Activated naive CD8-positive, alpha-beta T cell (primary cell): ENCODE results near the gene NANOG.
"Not testable (repeated sequence)": the region's sequence is repeated elsewhere in the genome, so short reads cannot be mapped to it uniquely, and the experiment has no call there.

Experiments
- H3K27ac Mint-ChIP-seq: one replicate; pipeline ENCODE4 v1.8.0; 2021; ENCODE audit warnings: mixed read lengths
- H3K27me3 Mint-ChIP-seq: one replicate; pipeline ENCODE4 v1.8.0; 2021; ENCODE audit warnings: mixed read lengths
- H3K36me3 Mint-ChIP-seq: one replicate; pipeline ENCODE4 v1.8.0; 2021; ENCODE audit warnings: mixed read lengths
- H3K4me1 Mint-ChIP-seq: one replicate; pipeline ENCODE4 v1.8.0; 2021; ENCODE audit warnings: low read depth, mixed read lengths
- H3K4me3 Mint-ChIP-seq: one replicate; pipeline ENCODE4 v1.8.0; 2021; ENCODE audit warnings: mild to moderate bottlenecking, mixed read lengths
- H3K9me3 Mint-ChIP-seq: one replicate; pipeline ENCODE4 v1.8.0; 2021; ENCODE audit warnings: low read depth, mixed read lengths

The NANOG gene

DNA sequence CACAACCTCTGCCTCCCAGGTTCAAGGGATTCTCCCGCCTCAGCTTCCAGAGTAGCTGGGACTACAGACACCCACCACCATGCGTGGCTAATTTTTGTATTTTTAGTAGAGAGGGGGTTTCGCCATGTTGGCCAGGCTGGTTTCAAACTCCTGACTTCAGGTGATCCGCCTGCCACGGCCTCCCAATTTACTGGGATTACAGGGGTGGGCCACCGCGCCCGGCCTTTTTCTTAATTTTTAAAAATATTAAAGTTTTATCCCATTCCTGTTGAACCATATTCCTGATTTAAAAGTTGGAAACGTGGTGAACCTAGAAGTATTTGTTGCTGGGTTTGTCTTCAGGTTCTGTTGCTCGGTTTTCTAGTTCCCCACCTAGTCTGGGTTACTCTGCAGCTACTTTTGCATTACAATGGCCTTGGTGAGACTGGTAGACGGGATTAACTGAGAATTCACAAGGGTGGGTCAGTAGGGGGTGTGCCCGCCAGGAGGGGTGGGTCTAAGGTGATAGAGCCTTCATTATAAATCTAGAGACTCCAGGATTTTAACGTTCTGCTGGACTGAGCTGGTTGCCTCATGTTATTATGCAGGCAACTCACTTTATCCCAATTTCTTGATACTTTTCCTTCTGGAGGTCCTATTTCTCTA is at the start of gene NANOG:
Gene NANOG (plus strand): TSS at position 519 of the 645 bp plus-strand sequence. CDS start 213 bp downstream, outside the sequence.
- H3K27ac Mint-ChIP-seq, H3K4me3 Mint-ChIP-seq, H3K27me3 Mint-ChIP-seq, H3K9me3 Mint-ChIP-seq, H3K36me3 Mint-ChIP-seq, H3K4me1 Mint-ChIP-seq: not testable (repeated sequence)

DNA sequence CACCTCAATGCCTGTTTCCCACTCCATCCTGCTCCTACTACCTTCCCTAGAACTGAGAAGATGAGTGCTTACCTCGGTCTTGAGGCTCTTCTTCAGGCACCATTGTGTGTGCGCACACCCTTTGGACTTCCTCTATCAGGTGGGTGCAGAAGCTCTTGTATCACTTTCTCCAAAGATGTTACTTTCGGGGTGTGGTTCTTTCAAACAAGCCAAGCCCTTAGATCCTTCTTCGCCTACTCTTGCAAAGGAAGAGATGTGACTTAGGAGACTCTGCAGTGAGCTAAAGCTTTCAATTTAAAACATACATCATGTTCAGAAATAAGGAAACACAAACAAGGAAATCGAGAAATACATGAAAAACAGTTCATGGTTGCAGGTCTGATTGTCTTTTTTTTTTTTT is 42.0 kb upstream of the NANOG start, which contains the start of gene CLEC4C:
Gene CLEC4C (minus strand): TSS at position 130 of the 400 bp plus-strand sequence. CDS start 27 bp downstream, at position 103.
- H3K36me3 Mint-ChIP-seq, result peaks cover 3% of the 10 kb centered on the region
- no peak within 1 kb of the TSS for H3K4me3 Mint-ChIP-seq
- H3K27me3 Mint-ChIP-seq, result no peaks in the 10 kb centered on the region
- H3K27ac Mint-ChIP-seq, result no peak within 1 kb of the TSS
- no peaks in the 10 kb centered on the region for H3K4me1 Mint-ChIP-seq
- H3K9me3 Mint-ChIP-seq, result no peaks in the 10 kb centered on the region

DNA sequence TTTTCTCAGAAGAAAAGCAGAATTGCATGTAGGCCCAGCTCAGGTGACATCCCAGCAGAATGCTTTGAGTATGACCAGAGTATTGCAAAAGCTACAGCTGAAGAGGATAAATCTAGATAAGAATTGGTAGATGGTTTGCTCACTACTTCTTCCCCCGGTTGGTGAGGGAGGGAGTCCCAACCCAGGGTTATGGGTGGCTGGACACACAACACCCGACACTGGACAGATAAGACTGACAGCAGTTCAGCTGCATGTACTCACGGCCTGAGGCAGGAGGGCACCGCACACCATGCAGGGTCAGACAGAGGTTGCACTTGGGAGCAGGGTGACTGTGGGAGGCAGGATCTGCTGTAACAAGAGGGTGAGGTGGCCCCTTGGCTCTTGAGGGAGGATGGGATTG is 40.4 kb upstream of the NANOG start:
- Mint-ChIP-seq H3K4me3 (no peak overlapping the region), H3K27ac (no peak overlapping the region), H3K36me3 (no peaks in the 10 kb centered on the region)

DNA sequence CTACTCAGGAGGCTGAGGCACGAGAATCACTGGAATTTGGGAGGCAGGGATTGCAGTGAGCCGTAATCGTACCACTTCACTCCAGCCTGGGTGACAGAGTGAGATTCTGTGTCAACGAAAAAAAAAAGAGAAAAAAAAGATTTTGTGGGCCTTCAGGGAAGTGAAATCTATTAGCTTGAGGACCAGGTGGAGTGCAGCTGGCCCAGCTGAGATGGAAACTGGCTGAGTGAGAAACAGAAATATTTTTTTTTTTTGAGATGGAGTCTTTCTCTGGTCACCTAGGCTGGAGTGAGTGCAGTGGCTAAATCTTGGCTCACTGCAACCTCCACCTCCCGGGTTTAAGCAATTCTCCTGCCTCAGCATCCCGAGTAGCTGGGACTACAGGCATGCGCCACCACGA is 39.8 kb upstream of the NANOG start:
- Mint-ChIP-seq H3K9me3 (no peaks in the 10 kb centered on the region), H3K4me3 (no peak overlapping the region), H3K36me3 (no peaks in the 10 kb centered on the region), H3K4me1 (no peaks in the 10 kb centered on the region), H3K27ac (no peak overlapping the region), H3K27me3 (no peaks in the 10 kb centered on the region)

More for the DNA sequence above, 40.4 kb upstream of the NANOG start:
- Mint-ChIP-seq H3K27me3 (no peaks in the 10 kb centered on the region), H3K4me1 (no peaks in the 10 kb centered on the region), H3K9me3 (no peaks in the 10 kb centered on the region)

DNA sequence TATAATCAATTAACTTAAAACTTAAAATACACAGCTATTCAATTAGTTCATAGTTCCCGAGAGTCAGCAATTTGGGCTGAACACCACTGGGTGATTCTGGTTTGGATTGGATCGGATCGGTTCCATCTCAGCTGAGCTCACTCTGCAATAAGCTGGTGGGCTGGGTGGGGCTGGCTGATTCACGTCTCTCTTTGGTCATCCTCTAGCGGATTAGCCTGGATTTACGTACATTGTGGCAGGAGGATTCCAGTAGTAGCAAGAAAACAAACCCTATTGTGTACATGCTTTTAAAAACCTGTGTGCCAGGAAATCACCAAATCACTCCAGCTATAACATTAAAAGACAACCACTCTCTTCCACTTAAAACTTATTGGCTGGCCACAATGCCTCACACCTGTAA is 38.9 kb upstream of the NANOG start:
- no peaks in the 10 kb centered on the region for H3K9me3 Mint-ChIP-seq
- no peak overlapping the region for H3K4me3 Mint-ChIP-seq
- H3K27ac Mint-ChIP-seq, result no peak overlapping the region
- no peaks in the 10 kb centered on the region for H3K4me1 Mint-ChIP-seq
- no peaks in the 10 kb centered on the region for H3K36me3 Mint-ChIP-seq
- no peaks in the 10 kb centered on the region for H3K27me3 Mint-ChIP-seq

DNA sequence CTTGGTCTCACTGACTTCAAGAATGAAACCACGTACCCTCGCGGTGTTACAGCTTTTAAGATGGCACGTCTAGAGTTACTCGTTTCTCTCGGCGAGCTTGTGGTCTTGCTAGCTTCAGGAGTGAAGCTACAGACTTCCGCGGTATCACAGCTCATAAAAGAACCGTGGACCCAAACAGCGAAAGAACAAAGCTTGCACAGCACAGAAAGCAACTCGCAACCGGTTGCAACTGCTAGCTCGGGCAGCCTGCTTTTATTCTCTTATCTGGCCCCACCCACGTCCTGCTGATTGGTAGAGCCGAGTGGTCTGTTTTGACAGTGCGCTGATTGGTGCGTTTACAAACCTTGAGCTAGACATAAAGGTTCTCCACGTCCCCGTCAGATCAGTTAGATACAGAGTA is 37.8 kb upstream of the NANOG start:
- Mint-ChIP-seq H3K4me1 (no peaks in the 10 kb centered on the region), H3K4me3 (no peak overlapping the region), H3K36me3 (no peaks in the 10 kb centered on the region), H3K27me3 (no peaks in the 10 kb centered on the region), H3K27ac (no peak overlapping the region), H3K9me3 (no peaks in the 10 kb centered on the region)

DNA sequence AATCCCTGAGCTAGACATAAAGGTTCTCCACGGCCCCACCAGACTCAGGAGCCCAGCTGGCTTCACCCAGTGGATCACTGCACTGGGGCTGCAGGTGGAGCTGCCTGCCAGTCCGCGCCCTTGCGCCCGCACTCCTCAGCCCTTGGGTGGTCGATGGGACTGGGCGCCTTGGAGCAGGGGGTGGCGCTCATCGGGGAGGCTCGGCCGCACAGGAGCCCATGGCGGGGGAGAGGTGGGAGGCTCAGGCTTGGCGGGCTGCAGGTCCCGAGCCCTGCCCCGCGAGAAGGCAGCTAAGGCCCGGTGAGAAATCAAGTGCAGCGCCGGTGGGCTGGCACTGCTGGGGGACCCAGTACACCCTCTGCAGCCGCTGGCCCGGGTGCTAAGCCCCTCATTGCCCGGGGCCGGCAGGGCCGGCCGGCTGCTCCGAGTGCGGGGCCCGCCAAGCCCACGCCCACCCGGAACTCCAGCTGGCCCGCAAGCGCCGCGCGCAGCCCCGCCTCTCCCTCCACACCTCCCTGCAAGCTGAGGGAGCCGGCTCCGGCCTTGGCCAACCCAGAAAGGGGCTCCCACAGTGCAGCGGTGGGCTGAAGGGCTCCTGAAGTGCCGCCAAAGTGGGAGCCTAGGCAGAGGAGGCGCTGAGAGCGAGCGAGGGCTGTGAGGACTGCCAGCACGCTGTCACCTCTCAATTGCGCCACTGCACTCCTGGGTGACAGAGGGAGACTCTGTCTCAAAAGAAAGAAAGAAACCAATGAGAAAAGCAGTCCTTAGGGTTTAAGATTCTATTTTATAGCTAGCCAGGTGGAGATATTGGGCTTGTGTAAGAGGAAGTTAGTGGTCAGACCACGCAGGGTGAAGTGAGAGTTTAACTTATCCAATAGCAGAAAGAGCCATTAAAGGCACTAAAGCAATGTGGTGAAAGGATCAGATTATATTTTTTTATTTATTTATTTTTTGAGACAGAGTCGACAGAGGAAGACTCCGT is 37.0 kb upstream of the NANOG start:
- H3K4me1 Mint-ChIP-seq, H3K27me3 Mint-ChIP-seq, H3K36me3 Mint-ChIP-seq, H3K4me3 Mint-ChIP-seq, H3K9me3 Mint-ChIP-seq, H3K27ac Mint-ChIP-seq: not testable (repeated sequence)

DNA sequence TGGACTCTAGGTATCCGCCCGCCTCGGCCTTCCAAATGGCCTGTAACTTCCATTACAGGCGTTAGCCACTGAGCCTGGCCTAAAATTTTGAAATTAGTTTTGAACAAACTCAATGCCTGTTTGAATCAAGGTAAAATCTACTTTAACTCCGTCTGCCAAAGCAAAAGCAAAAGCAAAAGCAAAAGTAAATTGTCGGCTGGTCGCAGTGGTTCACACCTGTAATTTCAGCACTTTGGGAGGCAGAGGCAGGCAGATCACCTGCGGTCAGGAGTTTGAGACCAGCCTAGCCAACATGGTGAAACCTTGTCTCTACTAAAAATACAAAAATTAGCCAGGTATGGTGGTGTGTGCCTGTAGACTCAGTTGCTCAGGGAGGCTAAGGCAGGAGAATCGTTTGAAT is 33.5 kb upstream of the NANOG start:
- not testable (repeated sequence) for H3K27ac Mint-ChIP-seq, H3K27me3 Mint-ChIP-seq, H3K9me3 Mint-ChIP-seq, H3K4me1 Mint-ChIP-seq, H3K36me3 Mint-ChIP-seq, H3K4me3 Mint-ChIP-seq

DNA sequence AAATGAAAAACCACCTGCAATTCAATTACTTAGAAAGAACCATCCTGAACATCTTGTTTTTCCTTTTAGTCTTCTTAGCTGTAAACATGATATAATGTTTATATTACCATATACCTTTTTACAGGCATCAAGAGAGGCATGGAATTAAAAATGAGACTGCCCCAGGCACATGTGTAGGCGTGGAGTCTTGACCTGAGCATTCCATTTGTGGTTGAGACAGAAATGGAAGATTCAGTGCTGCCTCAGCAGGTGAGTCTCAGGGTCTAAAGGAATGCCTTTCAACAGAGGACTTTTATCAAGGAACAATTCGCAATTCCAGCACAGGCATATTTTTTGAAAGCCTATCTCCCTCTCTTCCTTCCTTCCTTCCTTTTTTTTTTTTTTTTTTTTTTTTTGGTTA is 32.2 kb upstream of the NANOG start:
- H3K27ac Mint-ChIP-seq, result no peak overlapping the region
- H3K27me3 Mint-ChIP-seq, result no peaks in the 10 kb centered on the region
- H3K4me3 Mint-ChIP-seq, result no peak overlapping the region
- no peaks in the 10 kb centered on the region for H3K9me3 Mint-ChIP-seq
- no peaks in the 10 kb centered on the region for H3K4me1 Mint-ChIP-seq
- H3K36me3 Mint-ChIP-seq, result no peaks in the 10 kb centered on the region

DNA sequence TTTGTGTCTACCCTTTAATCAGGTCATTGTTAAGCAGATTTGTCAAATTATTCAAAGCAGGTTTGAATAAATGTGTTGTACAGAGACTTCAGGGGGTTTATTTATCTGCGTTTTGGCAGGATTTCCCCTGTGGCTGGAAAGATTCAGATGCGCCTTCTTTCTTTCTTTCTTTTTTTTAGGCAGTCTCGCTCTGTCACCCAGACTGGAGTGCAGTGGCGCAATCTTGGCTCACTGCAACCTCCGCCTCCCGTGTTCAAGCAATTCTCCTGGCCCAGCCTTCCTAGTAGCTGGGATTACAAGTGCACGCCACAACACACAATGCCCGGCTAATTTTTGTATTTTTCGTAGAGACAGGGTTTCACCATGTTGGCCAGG is 30.4 kb upstream of the NANOG start:
- Mint-ChIP-seq H3K36me3 (no peaks in the 10 kb centered on the region), H3K4me3 (no peak overlapping the region), H3K27me3 (no peaks in the 10 kb centered on the region), H3K9me3 (no peaks in the 10 kb centered on the region), H3K27ac (no peak overlapping the region), H3K4me1 (no peaks in the 10 kb centered on the region)

DNA sequence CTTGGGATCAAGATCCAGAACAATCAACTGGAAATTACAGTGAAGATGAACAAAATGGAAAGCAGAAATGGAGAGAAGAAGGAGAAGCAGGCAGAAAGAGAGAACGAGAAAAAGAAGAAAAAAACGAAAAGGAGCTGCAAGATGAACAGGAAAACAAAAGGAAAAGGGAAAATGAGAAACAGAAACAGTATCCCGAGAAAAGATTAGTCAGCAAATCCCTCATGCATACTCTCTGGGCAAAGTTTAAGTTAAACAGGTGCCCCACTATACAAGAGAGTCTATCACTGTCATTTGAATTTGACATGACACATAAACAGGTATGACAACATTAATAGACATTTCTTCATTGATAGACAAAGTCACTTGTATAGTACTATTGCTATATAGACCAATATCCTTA is 19.2 kb upstream of the NANOG start:
- H3K9me3 Mint-ChIP-seq, result no peaks in the 10 kb centered on the region
- peaks cover 2% of the 10 kb centered on the region for H3K27me3 Mint-ChIP-seq
- no peaks in the 10 kb centered on the region for H3K4me1 Mint-ChIP-seq
- no peak overlapping the region for H3K27ac Mint-ChIP-seq
- H3K4me3 Mint-ChIP-seq, result no peak overlapping the region
- no peaks in the 10 kb centered on the region for H3K36me3 Mint-ChIP-seq

DNA sequence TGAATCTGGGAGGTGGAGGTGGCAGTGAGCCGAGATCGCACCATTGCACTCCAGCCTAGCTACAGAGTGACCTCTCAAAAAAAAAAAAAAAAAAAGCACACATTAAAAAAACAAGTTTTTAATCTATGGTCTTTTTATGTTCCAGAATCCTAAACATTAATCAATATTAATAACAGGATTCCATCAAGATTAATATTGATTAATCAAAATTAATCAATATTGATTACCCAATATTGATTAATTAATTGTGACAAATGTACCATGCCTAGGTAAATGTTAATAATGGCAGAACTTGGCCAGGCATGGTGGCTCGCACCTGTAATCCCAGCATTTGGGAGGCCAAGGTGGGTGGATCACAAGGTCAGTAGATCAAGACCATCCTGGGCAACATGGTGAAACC is 7.9 kb upstream of the NANOG start:
- H3K27me3 Mint-ChIP-seq, result peaks cover 2% of the 10 kb centered on the region
- H3K4me1 Mint-ChIP-seq, result no peaks in the 10 kb centered on the region
- H3K27ac Mint-ChIP-seq, result no peak overlapping the region
- H3K4me3 Mint-ChIP-seq, result no peak overlapping the region
- H3K36me3 Mint-ChIP-seq, result no peaks in the 10 kb centered on the region
- no peaks in the 10 kb centered on the region for H3K9me3 Mint-ChIP-seq

DNA sequence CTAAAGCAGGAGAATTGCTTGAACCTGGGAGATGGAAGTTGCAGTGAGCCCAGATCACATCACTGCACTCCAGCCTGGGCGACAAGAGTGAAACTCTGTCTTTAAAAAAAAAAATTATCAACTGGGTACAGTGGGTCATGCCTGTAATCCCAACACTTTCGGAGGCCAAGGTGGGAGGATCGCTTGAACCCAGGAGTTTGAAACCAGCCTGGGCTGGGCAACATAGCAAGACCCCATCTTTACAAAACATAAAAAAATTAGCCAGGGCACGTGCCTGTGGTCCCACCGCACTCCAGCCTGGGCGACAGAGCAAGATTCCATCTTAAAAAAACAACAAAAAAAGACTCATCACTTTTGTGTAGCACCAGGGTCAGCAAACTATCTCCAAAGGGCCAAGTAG is 7.1 kb upstream of the NANOG start:
- no peak overlapping the region for H3K4me3 Mint-ChIP-seq
- no peak overlapping the region for H3K27ac Mint-ChIP-seq
- H3K27me3 Mint-ChIP-seq, result peaks cover 2% of the 10 kb centered on the region
- H3K9me3 Mint-ChIP-seq, result no peaks in the 10 kb centered on the region
- H3K4me1 Mint-ChIP-seq, result no peaks in the 10 kb centered on the region
- no peaks in the 10 kb centered on the region for H3K36me3 Mint-ChIP-seq

DNA sequence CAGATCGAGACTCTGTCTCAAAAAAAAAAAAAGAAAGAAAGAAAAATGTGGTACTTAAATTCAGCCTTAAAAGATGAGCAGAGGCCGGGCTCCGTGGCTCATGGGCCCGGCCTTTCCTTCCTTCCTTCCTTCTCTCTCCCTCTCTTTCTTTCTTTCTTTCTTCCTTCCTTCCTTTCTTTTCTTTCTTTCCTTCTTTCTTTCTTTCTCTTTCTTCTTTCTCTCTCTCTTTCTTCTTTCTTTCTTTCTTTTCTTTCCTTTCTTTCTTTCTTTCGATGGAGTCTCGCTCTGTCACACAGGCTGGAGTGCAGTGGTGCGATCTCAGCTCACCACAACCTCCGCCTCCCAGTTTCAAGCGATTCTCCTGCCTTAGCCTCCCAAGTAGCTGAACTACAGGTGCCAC is 5.8 kb upstream of the NANOG start:
- H3K9me3 Mint-ChIP-seq, H3K36me3 Mint-ChIP-seq, H3K4me1 Mint-ChIP-seq, H3K27ac Mint-ChIP-seq, H3K4me3 Mint-ChIP-seq, H3K27me3 Mint-ChIP-seq: not testable (repeated sequence)

DNA sequence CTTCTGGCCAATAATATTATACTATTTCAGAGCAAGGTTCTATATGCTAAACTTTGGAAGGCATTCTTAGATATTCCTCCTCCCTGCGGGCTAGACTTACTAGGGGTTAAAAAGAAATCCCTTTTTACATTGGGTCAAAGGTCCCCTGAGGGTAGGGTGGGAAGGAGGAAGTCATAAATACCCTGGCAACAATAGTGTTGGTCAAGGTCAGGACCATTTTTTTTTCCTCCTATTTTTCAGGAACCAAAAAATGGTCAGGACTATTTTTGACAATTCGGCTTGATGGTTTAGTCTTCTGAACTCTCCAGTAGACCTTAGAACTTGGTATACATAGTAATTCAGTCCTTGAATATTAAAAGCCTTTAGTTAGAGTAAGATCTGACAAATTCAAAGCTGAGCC is 4.5 kb upstream of the NANOG start:
- H3K9me3 Mint-ChIP-seq, result no peaks in the 10 kb centered on the region
- no peak overlapping the region for H3K4me3 Mint-ChIP-seq
- H3K27me3 Mint-ChIP-seq, result peaks cover 8% of the 10 kb centered on the region
- no peaks in the 10 kb centered on the region for H3K36me3 Mint-ChIP-seq
- H3K27ac Mint-ChIP-seq, result no peak overlapping the region
- no peaks in the 10 kb centered on the region for H3K4me1 Mint-ChIP-seq
